ENCODE data around the gene MAP2K4.

GRCh38 chr17:12055889-12056288, 35.2 kb downstream of the MAP2K4 start:
- no peak for TF ChIP-seq TAF1 (IDR thresholded peaks at IDR 0.05; ENCODE audit: borderline replicate concordance, insufficient read depth, low read length)
- no peak for TF ChIP-seq POLR2AphosphoS5 (IDR thresholded peaks at IDR 0.05; ENCODE audit: low read depth, low read length)
- TF ChIP-seq SIN3A (IDR thresholded peaks at IDR 0.05; ENCODE audit: borderline replicate concordance, insufficient read depth, low read length), result no peak
- TF ChIP-seq REST (IDR thresholded peaks at IDR 0.05; ENCODE audit: insufficient read depth in 1 of 2, low read depth in 2 of 2, low read length in 2 of 2), result no peak
